BE2C (cell line): ENCODE results near the gene ZBTB16.

Source experiments
- DNase-seq: peaks from one replicate; pipeline ENCODE4 v3.0.0-alpha.2; 2020
- H3K27me3 ChIP-seq: fragments of 250-450 bp; sonication (Bioruptor Pico); 2 replicates; pipeline ENCODE4 v1.5.1; 2020; ENCODE audit warnings: mild to moderate bottlenecking
- H3K36me3 ChIP-seq: fragments of 250-450 bp; sonication (Bioruptor Pico); 2 replicates; pipeline ENCODE4 v1.5.1; 2020; ENCODE audit warnings: mild to moderate bottlenecking
- H3K4me1 ChIP-seq: fragments of 250-450 bp; sonication (Bioruptor Pico); 2 replicates; pipeline ENCODE4 v1.5.1; 2020
- H3K4me3 ChIP-seq: 2 replicates; pipeline ENCODE4 v1.5.1; 2011; ENCODE audit warnings: low read depth, low read length
- H3K9me3 ChIP-seq: fragments of 250-450 bp; sonication (Bioruptor Pico); 2 replicates; pipeline ENCODE4 v1.5.1; 2020
- CTCF ChIP-seq: IDR thresholded peaks from 2 replicates; pipeline ENCODE4 v1.5.1; 2012; ENCODE audit warnings: mild to moderate bottlenecking, low read depth, low read length

Gene ZBTB16

GRCh38 chr11:114105611-114106010, 46.1 kb downstream of the ZBTB16 start:
- Histone ChIP-seq H3K9me3 (no peaks in the 10 kb centered on the region), H3K36me3 (no peaks in the 10 kb centered on the region), H3K4me1 (no peaks in the 10 kb centered on the region), H3K27me3 (peaks cover 35% of the 10 kb centered on the region), H3K4me3 (no peak overlapping the region)
- no peak for DNase-seq
- no peak for TF ChIP-seq CTCF

- no peaks in the 10 kb centered on the region for H3K9me3 ChIP-seq
- H3K4me3 ChIP-seq = no peak overlapping the region
- TF ChIP-seq CTCF = no peak
- H3K27me3 ChIP-seq = peaks cover 38% of the 10 kb centered on the region
- no peaks in the 10 kb centered on the region for H3K4me1 ChIP-seq
- DNase-seq = no peak
- no peaks in the 10 kb centered on the region for H3K36me3 ChIP-seq
Observed at GRCh38 chr11:114106047-114106446, 46.5 kb downstream of the ZBTB16 start.

- Histone ChIP-seq H3K4me1 (no peaks in the 10 kb centered on the region), H3K4me3 (no peak overlapping the region), H3K36me3 (no peaks in the 10 kb centered on the region), H3K9me3 (no peaks in the 10 kb centered on the region), H3K27me3 (peaks cover 48% of the 10 kb centered on the region)
- no peak for DNase-seq
- no peak for TF ChIP-seq CTCF
Observed at GRCh38 chr11:114106986-114107385, 47.5 kb downstream of the ZBTB16 start.

- H3K27me3 ChIP-seq = peaks cover 62% of the 10 kb centered on the region
- no peaks in the 10 kb centered on the region for H3K36me3 ChIP-seq
- H3K4me1 ChIP-seq = no peaks in the 10 kb centered on the region
- no peak for TF ChIP-seq CTCF
- no peaks in the 10 kb centered on the region for H3K9me3 ChIP-seq
- DNase-seq = no peak
- no peak overlapping the region for H3K4me3 ChIP-seq
Observed at GRCh38 chr11:114108501-114109205, 49.1 kb downstream of the ZBTB16 start.

GRCh38 chr11:114109206-114110090, 49.9 kb downstream of the ZBTB16 start:
- Histone ChIP-seq H3K27me3 (peaks cover 70% of the 10 kb centered on the region), H3K36me3 (no peaks in the 10 kb centered on the region), H3K4me1 (no peaks in the 10 kb centered on the region), H3K9me3 (no peaks in the 10 kb centered on the region), H3K4me3 (no peak overlapping the region)
- no peak for TF ChIP-seq CTCF
- DNase-seq = no peak

GRCh38 chr11:114110123-114110522, 50.6 kb downstream of the ZBTB16 start:
- H3K36me3 ChIP-seq = no peaks in the 10 kb centered on the region
- peaks cover 77% of the 10 kb centered on the region for H3K27me3 ChIP-seq
- no peaks in the 10 kb centered on the region for H3K4me1 ChIP-seq
- TF ChIP-seq CTCF = no peak
- H3K4me3 ChIP-seq = no peak overlapping the region
- H3K9me3 ChIP-seq = no peaks in the 10 kb centered on the region
- no peak for DNase-seq
